ENCODE measurements around the gene FXN.

The FXN gene

GRCh38 chr9:68991457-68991856 is 44.1 kb upstream of the FXN start:
- TF ChIP-seq ISL1 (CRISPR knock-in tag; IDR thresholded peaks at IDR 0.05) (no peak), ZC3H10 (CRISPR knock-in tag; IDR thresholded peaks at IDR 0.05) (no peak), GLIS3 (CRISPR knock-in tag; IDR thresholded peaks at IDR 0.05) (no peak), PATZ1 (CRISPR knock-in tag; IDR thresholded peaks at IDR 0.05; ENCODE audit: borderline replicate concordance) (no peak)
- TF ChIP-seq, protein P1, sequence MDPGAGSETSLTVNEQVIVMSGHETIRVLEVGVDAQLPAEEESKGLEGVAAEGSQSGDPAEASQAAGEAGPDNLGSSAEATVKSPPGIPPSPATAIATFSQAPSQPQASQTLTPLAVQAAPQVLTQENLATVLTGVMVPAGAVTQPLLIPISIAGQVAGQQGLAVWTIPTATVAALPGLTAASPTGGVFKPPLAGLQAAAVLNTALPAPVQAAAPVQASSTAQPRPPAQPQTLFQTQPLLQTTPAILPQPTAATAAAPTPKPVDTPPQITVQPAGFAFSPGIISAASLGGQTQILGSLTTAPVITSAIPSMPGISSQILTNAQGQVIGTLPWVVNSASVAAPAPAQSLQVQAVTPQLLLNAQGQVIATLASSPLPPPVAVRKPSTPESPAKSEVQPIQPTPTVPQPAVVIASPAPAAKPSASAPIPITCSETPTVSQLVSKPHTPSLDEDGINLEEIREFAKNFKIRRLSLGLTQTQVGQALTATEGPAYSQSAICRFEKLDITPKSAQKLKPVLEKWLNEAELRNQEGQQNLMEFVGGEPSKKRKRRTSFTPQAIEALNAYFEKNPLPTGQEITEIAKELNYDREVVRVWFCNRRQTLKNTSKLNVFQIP (CRISPR knock-in tag; IDR thresholded peaks at IDR 0.05; ENCODE audit: borderline replicate concordance, low read depth), result no peak
- TF ChIP-seq, protein P2, sequence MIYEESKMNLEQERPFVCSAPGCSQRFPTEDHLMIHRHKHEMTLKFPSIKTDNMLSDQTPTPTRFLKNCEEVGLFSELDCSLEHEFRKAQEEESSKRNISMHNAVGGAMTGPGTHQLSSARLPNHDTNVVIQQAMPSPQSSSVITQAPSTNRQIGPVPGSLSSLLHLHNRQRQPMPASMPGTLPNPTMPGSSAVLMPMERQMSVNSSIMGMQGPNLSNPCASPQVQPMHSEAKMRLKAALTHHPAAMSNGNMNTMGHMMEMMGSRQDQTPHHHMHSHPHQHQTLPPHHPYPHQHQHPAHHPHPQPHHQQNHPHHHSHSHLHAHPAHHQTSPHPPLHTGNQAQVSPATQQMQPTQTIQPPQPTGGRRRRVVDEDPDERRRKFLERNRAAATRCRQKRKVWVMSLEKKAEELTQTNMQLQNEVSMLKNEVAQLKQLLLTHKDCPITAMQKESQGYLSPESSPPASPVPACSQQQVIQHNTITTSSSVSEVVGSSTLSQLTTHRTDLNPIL (CRISPR knock-in tag; IDR thresholded peaks at IDR 0.05; ENCODE audit: low read depth), result no peak
- TF ChIP-seq, protein P3, sequence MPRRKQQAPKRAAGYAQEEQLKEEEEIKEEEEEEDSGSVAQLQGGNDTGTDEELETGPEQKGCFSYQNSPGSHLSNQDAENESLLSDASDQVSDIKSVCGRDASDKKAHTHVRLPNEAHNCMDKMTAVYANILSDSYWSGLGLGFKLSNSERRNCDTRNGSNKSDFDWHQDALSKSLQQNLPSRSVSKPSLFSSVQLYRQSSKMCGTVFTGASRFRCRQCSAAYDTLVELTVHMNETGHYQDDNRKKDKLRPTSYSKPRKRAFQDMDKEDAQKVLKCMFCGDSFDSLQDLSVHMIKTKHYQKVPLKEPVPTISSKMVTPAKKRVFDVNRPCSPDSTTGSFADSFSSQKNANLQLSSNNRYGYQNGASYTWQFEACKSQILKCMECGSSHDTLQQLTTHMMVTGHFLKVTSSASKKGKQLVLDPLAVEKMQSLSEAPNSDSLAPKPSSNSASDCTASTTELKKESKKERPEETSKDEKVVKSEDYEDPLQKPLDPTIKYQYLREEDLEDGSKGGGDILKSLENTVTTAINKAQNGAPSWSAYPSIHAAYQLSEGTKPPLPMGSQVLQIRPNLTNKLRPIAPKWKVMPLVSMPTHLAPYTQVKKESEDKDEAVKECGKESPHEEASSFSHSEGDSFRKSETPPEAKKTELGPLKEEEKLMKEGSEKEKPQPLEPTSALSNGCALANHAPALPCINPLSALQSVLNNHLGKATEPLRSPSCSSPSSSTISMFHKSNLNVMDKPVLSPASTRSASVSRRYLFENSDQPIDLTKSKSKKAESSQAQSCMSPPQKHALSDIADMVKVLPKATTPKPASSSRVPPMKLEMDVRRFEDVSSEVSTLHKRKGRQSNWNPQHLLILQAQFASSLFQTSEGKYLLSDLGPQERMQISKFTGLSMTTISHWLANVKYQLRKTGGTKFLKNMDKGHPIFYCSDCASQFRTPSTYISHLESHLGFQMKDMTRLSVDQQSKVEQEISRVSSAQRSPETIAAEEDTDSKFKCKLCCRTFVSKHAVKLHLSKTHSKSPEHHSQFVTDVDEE (CRISPR knock-in tag; IDR thresholded peaks at IDR 0.05), result no peak

DNA sequence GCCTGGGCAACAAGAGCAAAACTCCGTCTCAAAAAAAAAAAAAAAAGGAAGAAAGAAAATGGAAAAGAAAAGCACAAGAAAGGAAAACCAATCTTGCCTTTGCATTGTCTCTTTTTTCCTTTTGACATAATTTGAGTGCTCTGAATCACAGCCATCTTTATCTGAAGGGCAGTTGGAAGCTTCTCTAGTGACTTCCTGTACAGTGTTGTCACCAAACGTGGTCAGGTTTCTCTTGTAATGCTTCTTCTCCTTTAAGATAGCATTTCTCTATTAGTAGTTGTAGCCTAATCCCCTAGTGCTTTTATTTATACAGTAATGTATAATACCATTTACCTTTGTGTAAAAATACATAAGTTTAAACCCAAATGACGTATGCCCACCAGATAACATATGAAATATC is 39.8 kb upstream of the FXN start:
- no peak for TF ChIP-seq ARNTL (CRISPR knock-in tag; IDR thresholded peaks at IDR 0.05; ENCODE audit: borderline replicate concordance, low read depth)
- TF ChIP-seq ZFP30 (CRISPR knock-in tag; IDR thresholded peaks at IDR 0.05), result no peak
- TF ChIP-seq, protein P1 (CRISPR knock-in tag; IDR thresholded peaks at IDR 0.05; ENCODE audit: borderline replicate concordance, low read depth), result no peak
- no peak for TF ChIP-seq PPARA (CRISPR knock-in tag; IDR thresholded peaks at IDR 0.05; ENCODE audit: borderline replicate concordance)
- no peak for TF ChIP-seq PATZ1 (CRISPR knock-in tag; IDR thresholded peaks at IDR 0.05; ENCODE audit: borderline replicate concordance)
- TF ChIP-seq OSR1 (CRISPR knock-in tag; IDR thresholded peaks at IDR 0.05), result no peak
- no peak for TF ChIP-seq ISL1 (CRISPR knock-in tag; IDR thresholded peaks at IDR 0.05)
- no peak for TF ChIP-seq ZNF70 (CRISPR knock-in tag; IDR thresholded peaks at IDR 0.05)
- no peak for TF ChIP-seq ZC3H10 (CRISPR knock-in tag; IDR thresholded peaks at IDR 0.05)
- no peak for TF ChIP-seq TOX (CRISPR knock-in tag; IDR thresholded peaks at IDR 0.05; ENCODE audit: borderline replicate concordance)
- TF ChIP-seq, protein P3 (CRISPR knock-in tag; IDR thresholded peaks at IDR 0.05), result no peak
- no peak for TF ChIP-seq CSRNP3 (CRISPR knock-in tag; IDR thresholded peaks at IDR 0.05)
- TF ChIP-seq BACH2 (CRISPR knock-in tag; IDR thresholded peaks at IDR 0.05; ENCODE audit: borderline replicate concordance), result no peak
- TF ChIP-seq TCF4 (CRISPR knock-in tag; IDR thresholded peaks at IDR 0.05; ENCODE audit: borderline replicate concordance), result no peak
- no peak for ATAC-seq

More at GRCh38 chr9:68991457-68991856, 44.1 kb upstream of the FXN start:
- ATAC-seq, result no peak

All from SK-N-SH treated with all-trans-retinoic acid at 6 μM for 48 hours (cell line).